HepG2 (cell line): ENCODE data around the gene KIF15. TPM values are rescaled to one million over a fixed set of nuclear protein-coding genes. Genes with fewer than 3 reads are reported as not detected.

Source experiments
- CHCHD3 ChIP-seq: sonication (generic); formaldehyde crosslinking; IDR thresholded peaks from 2 replicates; pipeline ENCODE4 v1.8.0; 2022; ENCODE audit warnings: mild to moderate bottlenecking, missing genetic modification reagents, moderate library complexity
- HOXD1 ChIP-seq: sonication (generic); formaldehyde crosslinking; IDR thresholded peaks from 2 replicates; pipeline ENCODE4 v1.5.0; 2020; ENCODE audit warnings: missing genetic modification reagents
- ISL2 ChIP-seq: sonication (generic); formaldehyde crosslinking; IDR thresholded peaks from 2 replicates; pipeline ENCODE4 v1.5.0; 2020; ENCODE audit warnings: missing genetic modification reagents
- MEIS1 ChIP-seq: sonication (generic); formaldehyde crosslinking; IDR thresholded peaks from 2 replicates; pipeline ENCODE4 v1.9.0; 2021; ENCODE audit warnings: mild to moderate bottlenecking, missing genetic modification reagents, moderate library complexity, borderline replicate concordance
- PAWR ChIP-seq: sonication (generic); formaldehyde crosslinking; IDR thresholded peaks from 2 replicates; pipeline ENCODE4 v1.4.0; 2020; ENCODE audit warnings: missing genetic modification reagents, mild to moderate bottlenecking, borderline replicate concordance
- PCBP2 ChIP-seq: fragments of 200-400 bp; formaldehyde crosslinking; optimal IDR thresholded peaks from 2 replicates; pipeline ENCODE3; 2018; ENCODE audit warnings: low read length, low read depth; ENCODE audit not compliant: poor library complexity, severe bottlenecking
- PRPF4 ChIP-seq: fragments of 200-400 bp; formaldehyde crosslinking; IDR thresholded peaks from 2 replicates; pipeline ENCODE4 v1.6.1; 2016; ENCODE audit warnings: low read length, low read depth; ENCODE audit not compliant: poor library complexity, severe bottlenecking
- TARDBP ChIP-seq: sonication (generic); formaldehyde crosslinking; IDR thresholded peaks from 2 replicates; pipeline ENCODE4 v1.8.0; 2022; ENCODE audit warnings: mild to moderate bottlenecking, missing genetic modification reagents
- TBL1XR1 ChIP-seq: fragments of 150-350 bp; IDR thresholded peaks from 2 replicates; pipeline ENCODE4 v1.6.1; 2014; ENCODE audit warnings: borderline replicate concordance, low read length; ENCODE audit not compliant: partially characterized antibody
- TFDP2 ChIP-seq: sonication (generic); formaldehyde crosslinking; IDR thresholded peaks from 2 replicates; pipeline ENCODE4 v1.4.0; 2020; ENCODE audit warnings: missing genetic modification reagents
- THAP7 ChIP-seq: sonication (generic); formaldehyde crosslinking; IDR thresholded peaks from 2 replicates; pipeline ENCODE4 v1.8.1; 2023; ENCODE audit warnings: mild to moderate bottlenecking, missing genetic modification reagents
- ZBTB25 ChIP-seq: IDR thresholded peaks from 2 replicates; pipeline ENCODE4 v1.6.1; 2018; ENCODE audit warnings: missing genetic modification reagents
- ZBTB49 ChIP-seq: sonication (generic); formaldehyde crosslinking; IDR thresholded peaks from 2 replicates; pipeline ENCODE4 v1.4.0; 2020; ENCODE audit warnings: missing genetic modification reagents, borderline replicate concordance
- ZNF180 ChIP-seq: sonication (generic); formaldehyde crosslinking; IDR thresholded peaks from 2 replicates; pipeline ENCODE4 v1.4.0; 2020; ENCODE audit warnings: low read depth, missing genetic modification reagents, borderline replicate concordance
- ZNF275 ChIP-seq: sonication (generic); formaldehyde crosslinking; IDR thresholded peaks from 2 replicates; pipeline ENCODE4 v1.8.0; 2022; ENCODE audit warnings: missing genetic modification reagents, mild to moderate bottlenecking, inconsistent platforms, borderline replicate concordance
- ZNF484 ChIP-seq: sonication (generic); formaldehyde crosslinking; IDR thresholded peaks from 2 replicates; pipeline ENCODE4 v1.5.1; 2020; ENCODE audit warnings: mild to moderate bottlenecking, low read depth, missing genetic modification reagents, borderline replicate concordance
- polyA plus RNA-seq, 8 experiments: library from polyadenylated mRNA; depleted of rRNA in 3 of 8; stranded (reverse) in 7 of 8; unstranded in 1 of 8; fragments of >200 nt; fragmentation: Illumina TruSeq in 4 of 8; extraction: Trizol in 4 of 8; gene quantifications; 2 replicates each; pipeline versions ENCODE4 v1.2.1 to v1.2.3, GENCODE V29; 2011 to 2016; ENCODE audit warnings: low read depth in 4 of 8, missing spikeins in 1 of 8, mixed read lengths in 1 of 8; ENCODE audit not compliant: insufficient read depth in 1 of 8
- total RNA-seq, 5 experiments: library from RNA; depleted of rRNA; stranded (reverse); fragments of >200 nt; fragmentation: Illumina TruSeq; extraction: Trizol; gene quantifications; 2 replicates each; pipeline ENCODE4 v1.2.3, GENCODE V29; 2016; ENCODE audit warnings: low read depth in 1 of 5
- TF ChIP-seq, protein P1 (sequence below): sonication (generic); formaldehyde crosslinking; IDR thresholded peaks from 2 replicates; pipeline ENCODE4 v1.5.0; 2020; ENCODE audit warnings: missing genetic modification reagents
- TF ChIP-seq, protein P2 (sequence below): sonication (generic); formaldehyde crosslinking; IDR thresholded peaks from 2 replicates; pipeline ENCODE4 v1.4.0; 2020; ENCODE audit warnings: missing genetic modification reagents

KIF15 gene
- total and polyA plus RNA-seq, 2 of the 13 experiments (the other 11 are each of a cell fraction or from before 2014, with no cell fraction given): 4.8 to 33.8 TPM

GRCh38 chr3:44729384-44729910 lies 32.1 kb upstream of the KIF15 start, which contains the start of gene ZNF501 (continued):
- peak; percentile 94 for TF ChIP-seq TFDP2
- no peak for TF ChIP-seq CHCHD3 (CRISPR knock-in tag)
- no peak; the same call in 1 of the 2 replicates for TF ChIP-seq ZNF180
- no peak for TF ChIP-seq ZBTB49 (CRISPR knock-in tag)
- TF ChIP-seq ZBTB25: 0 out of 2 replicates have a peak, but pooled peaks have one; percentile 65
- peak; percentile 92; the same call in 1 of the 2 replicates for TF ChIP-seq ZNF275 (CRISPR knock-in tag)
- TF ChIP-seq THAP7 (CRISPR knock-in tag): no peak
- no peak for TF ChIP-seq PAWR (CRISPR knock-in tag)
- TF ChIP-seq PRPF4: no peak
- TF ChIP-seq MEIS1 (CRISPR knock-in tag): no peak
- no peak; the same call in 1 of the 2 replicates for TF ChIP-seq ISL2 (CRISPR knock-in tag)
- peak; percentile 23 for TF ChIP-seq TBL1XR1
- TF ChIP-seq TARDBP (CRISPR knock-in tag): peak; percentile 77; the same call in 1 of the 2 replicates
- TF ChIP-seq, protein P1, sequence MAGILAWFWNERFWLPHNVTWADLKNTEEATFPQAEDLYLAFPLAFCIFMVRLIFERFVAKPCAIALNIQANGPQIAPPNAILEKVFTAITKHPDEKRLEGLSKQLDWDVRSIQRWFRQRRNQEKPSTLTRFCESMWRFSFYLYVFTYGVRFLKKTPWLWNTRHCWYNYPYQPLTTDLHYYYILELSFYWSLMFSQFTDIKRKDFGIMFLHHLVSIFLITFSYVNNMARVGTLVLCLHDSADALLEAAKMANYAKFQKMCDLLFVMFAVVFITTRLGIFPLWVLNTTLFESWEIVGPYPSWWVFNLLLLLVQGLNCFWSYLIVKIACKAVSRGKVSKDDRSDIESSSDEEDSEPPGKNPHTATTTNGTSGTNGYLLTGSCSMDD: no peak; the same call in 1 of the 2 replicates
- TF ChIP-seq PCBP2: no peak
- TF ChIP-seq, protein P2, sequence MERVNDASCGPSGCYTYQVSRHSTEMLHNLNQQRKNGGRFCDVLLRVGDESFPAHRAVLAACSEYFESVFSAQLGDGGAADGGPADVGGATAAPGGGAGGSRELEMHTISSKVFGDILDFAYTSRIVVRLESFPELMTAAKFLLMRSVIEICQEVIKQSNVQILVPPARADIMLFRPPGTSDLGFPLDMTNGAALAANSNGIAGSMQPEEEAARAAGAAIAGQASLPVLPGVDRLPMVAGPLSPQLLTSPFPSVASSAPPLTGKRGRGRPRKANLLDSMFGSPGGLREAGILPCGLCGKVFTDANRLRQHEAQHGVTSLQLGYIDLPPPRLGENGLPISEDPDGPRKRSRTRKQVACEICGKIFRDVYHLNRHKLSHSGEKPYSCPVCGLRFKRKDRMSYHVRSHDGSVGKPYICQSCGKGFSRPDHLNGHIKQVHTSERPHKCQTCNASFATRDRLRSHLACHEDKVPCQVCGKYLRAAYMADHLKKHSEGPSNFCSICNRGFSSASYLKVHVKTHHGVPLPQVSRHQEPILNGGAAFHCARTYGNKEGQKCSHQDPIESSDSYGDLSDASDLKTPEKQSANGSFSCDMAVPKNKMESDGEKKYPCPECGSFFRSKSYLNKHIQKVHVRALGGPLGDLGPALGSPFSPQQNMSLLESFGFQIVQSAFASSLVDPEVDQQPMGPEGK (CRISPR knock-in tag): peak; percentile 52
- no peak for TF ChIP-seq ZNF484 (CRISPR knock-in tag)
- TF ChIP-seq HOXD1: peak; percentile 76
